DOHH2 (cell line): ENCODE data around the gene CORT.

ENCODE experiments used
- CTCF ChIP-seq: fragments of 200-600 bp; sonication (generic); IDR thresholded peaks from one replicate; pipeline ENCODE4 v1.5.1; 2014; ENCODE audit warnings: antibody characterized with exemption, mild to moderate bottlenecking, low read depth, low read length; ENCODE audit not compliant: poor library complexity, severe bottlenecking
- EZH2phosphoT487 ChIP-seq: fragments of 200-600 bp; sonication (generic); IDR thresholded peaks from 2 replicates; pipeline ENCODE4 v1.6.1; 2017; ENCODE audit warnings: borderline replicate concordance, mild to moderate bottlenecking, antibody characterized with exemption, low read length, moderate library complexity, mixed read lengths

- TF ChIP-seq CTCF, result no peak
- TF ChIP-seq EZH2phosphoT487, result no peak
These were observed 16.7 kb upstream of the CORT start for GRCh38 chr1:10432910-10433700.
